NCI-H1048 (cell line): Measurements from ENCODE around the gene MRPL44.
A peak's percentile ranks its signal among the peaks of the same experiment; 100 is the strongest.

Experiments
- DNase-seq: peaks from one replicate; lab custom pipeline; 2025; lab: John Stamatoyannopoulos, UW

MRPL44 gene

DNA sequence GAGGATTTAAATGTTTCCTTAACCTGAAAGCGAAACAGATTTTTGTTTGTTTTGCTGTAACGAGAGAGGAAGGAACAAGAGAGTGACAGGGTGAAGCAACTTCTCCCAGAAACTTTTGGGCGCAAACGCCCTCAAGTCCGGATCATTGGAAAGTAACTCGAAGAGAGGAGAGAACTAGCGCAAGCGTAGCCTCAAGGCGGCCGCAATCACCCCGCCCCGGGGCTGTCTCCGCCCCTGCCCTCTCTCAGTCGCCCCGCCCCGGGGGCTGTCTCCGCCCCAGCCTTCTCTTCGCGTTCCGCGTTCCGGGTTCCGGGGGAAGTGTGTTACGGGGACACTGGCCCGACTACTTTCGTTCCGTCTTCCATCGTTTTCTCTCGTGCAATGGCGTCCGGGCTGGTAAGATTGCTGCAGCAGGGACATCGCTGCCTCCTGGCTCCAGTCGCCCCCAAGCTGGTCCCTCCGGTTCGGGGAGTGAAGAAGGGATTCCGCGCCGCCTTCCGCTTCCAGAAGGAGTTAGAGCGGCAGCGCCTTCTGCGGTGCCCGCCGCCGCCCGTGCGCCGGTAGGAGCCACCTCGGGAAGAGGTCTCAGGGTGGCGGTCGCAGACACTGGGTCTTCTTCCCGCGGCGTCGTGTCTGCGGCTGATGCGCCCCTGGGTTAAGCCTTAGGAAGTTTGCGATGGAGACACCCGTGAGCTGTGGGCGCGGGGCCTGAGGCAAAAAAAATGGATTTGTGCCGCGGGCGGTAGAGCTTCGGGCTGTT is at the start of gene MRPL44:
MRPL44 (plus strand) TSS at position 372 of the 760 bp plus-strand sequence; CDS start at position 382, 10 bp downstream.
- peak; percentile 88 for DNase-seq

- no peak for DNase-seq
Observed at GRCh38 chr2:223908304-223908998, 48.8 kb upstream of the MRPL44 start.

- no peak for DNase-seq
Observed at GRCh38 chr2:223909001-223909741, 48.1 kb upstream of the MRPL44 start.

GRCh38 chr2:223914324-223914723 is 42.9 kb upstream of the MRPL44 start:
- no peak for DNase-seq

DNA sequence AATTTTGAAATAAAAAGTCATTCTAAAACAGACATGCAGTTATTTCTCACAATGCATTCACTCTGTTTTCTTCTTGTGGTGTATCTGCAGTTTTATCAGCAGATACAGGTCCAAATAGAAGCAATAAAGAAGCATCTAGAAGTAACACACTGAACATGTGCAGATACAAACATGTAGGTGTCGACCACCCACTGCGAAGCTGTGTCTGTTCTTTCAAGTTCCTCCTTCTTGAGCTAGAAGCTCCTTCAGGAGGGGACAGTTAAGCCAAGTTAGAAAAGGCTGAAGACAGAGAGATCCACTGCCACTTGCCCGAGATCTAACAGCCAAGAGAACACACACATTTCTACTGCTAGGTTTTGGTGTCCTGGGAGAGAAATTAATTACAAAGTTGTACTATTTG is 42.2 kb upstream of the MRPL44 start:
- DNase-seq, result no peak

GRCh38 chr2:223916181-223916920 is 40.9 kb upstream of the MRPL44 start:
- no peak for DNase-seq

DNA sequence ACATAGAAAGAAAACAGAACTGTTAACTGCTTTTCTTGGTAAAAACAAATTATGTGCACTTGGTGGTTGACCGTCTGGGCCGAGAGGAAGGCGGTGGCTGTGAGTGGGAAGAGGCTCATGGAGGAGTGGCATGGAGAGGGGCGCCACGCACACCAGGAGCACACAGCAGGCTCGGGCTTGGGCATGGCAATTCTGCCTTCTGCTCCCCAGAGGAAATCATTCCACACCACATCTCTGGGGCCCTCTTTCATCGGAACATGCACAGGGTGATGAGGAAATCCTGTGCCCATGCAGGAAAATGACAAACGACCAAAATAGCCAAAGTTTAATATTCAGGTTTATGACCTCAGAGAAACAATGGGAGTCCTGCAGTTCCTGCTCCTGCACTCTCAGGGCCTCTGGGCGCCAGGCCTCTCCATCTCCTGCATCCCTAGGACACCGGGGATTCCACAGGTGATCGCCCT is 38.6 kb upstream of the MRPL44 start:
- DNase-seq, result no peak

- no peak for DNase-seq
Observed at GRCh38 chr2:223920109-223920508, 37.2 kb upstream of the MRPL44 start.

DNA sequence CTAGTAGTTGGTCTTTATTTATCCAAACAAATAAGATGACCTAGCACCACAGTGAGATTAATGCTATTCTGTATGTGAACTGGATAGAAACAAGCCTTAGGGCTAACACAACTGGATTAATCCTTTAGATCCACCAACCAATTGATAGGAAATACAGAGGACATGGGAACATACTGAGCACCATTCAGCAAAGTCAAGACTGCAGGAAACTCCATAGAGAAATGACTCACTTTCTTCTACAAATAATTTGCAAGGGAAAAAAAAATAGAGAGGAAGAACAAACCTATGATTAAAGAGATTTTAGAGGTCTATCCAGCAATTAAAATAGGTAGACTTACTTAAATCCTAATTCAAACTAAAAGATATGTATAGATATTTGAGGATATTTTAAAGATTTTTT is 36.1 kb upstream of the MRPL44 start:
- DNase-seq, result no peak

DNA sequence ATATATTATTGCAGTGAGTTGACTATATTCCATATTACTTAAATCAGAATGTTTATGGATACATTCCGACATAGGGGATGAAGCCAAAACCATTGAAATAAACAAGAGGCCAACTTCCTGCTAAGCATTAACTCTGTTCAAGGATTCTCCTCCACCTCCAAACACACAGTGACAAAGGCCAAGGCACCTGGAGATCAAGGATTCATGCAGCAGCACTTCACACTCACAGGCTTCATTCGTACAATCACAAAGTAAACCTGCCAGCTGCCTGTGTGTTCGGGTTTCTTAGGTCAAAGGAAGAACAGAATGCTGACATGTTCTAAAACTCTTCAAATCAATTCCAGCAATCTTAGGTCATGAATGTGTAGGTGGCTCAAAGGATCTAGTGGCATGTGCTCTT is 35.0 kb upstream of the MRPL44 start:
- no peak for DNase-seq

- no peak for DNase-seq
Observed at GRCh38 chr2:223923976-223924375, 33.3 kb upstream of the MRPL44 start.

DNA sequence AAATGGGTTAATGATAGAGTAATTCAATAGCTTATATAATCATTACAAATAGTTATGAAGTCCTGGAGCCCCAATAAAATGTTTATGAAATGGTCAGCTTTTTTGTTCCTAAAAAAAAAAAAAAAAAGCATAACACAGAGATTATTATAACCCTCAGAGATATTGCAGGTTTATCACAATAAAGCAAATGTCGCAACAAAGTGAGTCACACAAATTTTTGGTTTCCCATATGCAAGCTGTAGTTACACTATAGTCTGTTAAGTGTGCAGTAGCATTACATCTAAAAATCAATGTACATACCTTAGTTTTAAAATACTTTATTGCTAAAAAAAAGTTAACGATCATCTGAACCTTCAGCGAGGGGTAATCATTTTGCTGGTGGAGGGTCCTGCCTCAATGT is 32.2 kb upstream of the MRPL44 start:
- no peak for DNase-seq

DNA sequence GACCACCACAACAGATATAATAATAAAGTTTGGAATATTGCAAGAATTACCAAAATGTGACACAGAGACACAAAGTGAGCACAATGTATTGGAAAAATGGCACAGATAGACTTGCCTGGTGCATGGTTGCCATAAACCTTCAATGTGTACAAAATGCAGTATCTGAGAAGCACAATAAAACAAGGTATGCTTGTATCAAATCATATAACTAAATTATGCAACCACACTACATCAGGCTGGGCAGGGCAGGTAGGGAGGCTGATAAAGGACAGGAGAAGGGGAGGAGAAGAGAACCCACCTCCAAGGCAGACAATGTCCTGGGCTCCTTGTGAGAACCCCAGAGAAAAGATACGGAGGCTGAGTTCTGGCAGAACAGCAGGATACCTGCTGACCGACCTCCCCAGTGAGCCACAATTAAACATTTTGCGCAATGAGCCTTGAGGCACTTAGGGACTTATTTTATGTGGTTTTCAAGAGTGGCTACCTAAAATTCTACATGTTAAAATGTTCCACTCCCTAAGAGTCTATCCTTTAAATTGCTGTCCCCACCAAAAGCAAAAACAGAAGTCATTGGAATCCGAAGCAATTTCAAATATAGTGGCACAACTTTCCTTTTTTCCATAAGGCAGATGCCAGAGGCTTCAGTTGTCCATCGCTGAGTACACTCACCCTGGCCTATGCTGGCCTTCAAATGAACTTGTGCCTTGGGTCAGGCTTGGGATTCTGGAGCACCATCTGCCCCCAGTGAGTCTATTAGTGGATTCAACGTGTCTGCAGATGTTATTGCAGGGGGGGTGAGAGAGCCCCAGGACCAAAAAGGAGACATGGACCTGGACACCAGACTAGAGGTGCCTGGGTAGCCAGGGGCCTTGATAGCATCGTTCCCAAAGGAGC is 28.9 kb upstream of the MRPL44 start:
- DNase-seq, result no peak

- DNase-seq, result no peak
Observed at GRCh38 chr2:223929571-223930102, 27.6 kb upstream of the MRPL44 start.

DNA sequence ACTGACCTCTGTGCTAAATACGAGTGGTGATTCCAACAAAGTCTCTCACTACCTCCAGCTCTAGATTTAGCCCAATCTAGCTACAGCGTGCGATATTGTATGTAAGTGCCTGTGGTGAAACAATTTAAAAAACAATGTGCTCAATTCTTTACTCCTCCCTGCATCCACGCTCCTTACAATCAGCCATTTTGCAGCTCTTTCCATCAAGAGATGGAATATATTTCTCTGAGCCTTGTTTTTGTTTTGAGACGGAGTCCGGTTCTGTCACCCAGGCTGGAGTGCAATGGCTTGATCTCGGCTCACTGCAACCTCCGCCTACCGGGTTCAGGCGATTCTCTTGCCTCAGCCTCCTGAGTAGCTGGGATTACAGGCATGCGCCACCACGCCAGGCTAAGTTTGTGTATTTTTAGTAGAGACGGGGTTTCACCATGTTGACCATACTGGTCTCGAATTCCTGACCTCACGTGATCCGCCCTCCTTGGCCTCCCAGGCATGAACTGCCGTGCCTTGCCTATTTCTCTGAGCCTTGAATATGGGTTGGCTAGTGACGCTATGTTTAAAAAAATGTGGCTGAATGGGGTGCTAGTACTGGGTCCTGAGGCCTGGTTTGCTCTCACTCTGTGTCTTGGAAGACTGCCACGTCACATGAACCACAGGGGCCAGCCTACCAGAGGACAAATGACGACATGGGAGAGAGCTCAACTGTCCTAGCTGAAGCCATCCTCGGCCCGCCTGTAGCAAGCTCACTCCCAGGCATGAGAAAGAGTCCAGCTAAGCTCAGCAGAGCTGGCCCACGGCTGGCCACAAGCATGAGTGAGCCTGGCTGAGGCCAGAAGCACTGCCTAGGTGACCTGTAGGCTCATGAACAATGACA is 26.9 kb upstream of the MRPL44 start:
- no peak for DNase-seq

DNA sequence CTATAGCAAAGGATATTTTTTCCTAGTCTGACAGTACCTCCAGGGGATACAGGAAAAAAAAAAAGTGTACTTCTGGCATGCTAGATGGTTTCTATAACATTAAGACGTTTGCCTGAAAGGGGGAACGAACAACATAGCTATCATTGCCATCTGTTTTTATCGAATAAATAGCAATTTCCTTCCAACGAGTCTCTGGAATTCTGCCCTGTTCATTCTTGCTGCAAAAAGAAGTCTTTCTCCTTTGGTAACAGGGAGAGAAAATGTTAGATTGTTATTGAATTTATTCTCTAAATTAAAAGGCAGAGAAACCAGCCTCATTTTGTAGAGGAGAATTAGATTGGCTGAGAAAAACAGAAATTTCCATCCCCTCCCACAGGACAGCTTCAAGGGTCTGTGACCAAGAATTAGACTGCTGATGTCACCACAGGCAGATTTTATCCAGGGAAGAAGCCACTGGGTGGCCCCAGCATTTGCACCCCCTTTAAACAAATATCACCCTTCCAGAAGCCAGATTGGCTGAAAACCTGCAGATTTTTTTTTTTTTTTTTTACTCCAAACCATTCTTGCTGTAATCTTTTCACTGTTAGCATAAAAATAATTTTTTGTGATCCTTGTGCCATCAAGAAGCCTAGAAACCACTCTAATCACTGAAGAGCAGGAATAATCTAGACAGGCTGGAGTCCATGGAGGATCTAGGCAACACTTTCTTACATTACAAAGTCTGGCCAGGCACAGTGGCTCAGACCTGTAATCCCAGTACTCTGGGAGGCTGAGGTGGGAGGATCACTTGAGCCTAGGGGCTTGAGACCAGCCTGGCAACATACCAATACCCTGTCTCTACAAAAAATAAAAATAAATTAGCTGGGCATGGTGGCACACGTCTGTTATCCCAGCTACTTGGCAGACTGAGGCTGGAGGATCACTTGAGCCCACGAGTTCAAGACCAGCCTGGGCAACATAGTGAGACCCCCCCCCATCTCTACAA is 24.2 kb upstream of the MRPL44 start:
- no peak for DNase-seq

- DNase-seq, result no peak
Observed at GRCh38 chr2:223934870-223935269, 22.4 kb upstream of the MRPL44 start.

GRCh38 chr2:223935459-223936125 is 21.7 kb upstream of the MRPL44 start:
- no peak for DNase-seq
